IPS DF 6.9 (cell line): ENCODE measurements around the gene LRP1B.

Experiments used
- DNase-seq: peaks from one replicate; pipeline ENCODE4 v3.0.0-alpha.2; 2013; ENCODE audit warnings: low read depth, low spot score
- H3K27ac ChIP-seq: one replicate; pipeline ENCODE4 v1.5.1; 2013; ENCODE audit warnings: low read length, control low read depth
- H3K27me3 ChIP-seq: 2 replicates; pipeline ENCODE4 v1.6.1; 2013; ENCODE audit warnings: mild to moderate bottlenecking, low read length; ENCODE audit not compliant: control insufficient read depth, insufficient read depth
- H3K36me3 ChIP-seq: 2 replicates; pipeline ENCODE4 v1.6.1; 2013; ENCODE audit warnings: low read length; ENCODE audit not compliant: control insufficient read depth, insufficient read depth
- H3K4me1 ChIP-seq: 2 replicates; pipeline ENCODE4 v1.6.1; 2013; ENCODE audit warnings: low read length; ENCODE audit not compliant: control insufficient read depth, insufficient read depth
- H3K4me3 ChIP-seq: 2 replicates; pipeline ENCODE4 v1.5.1; 2013; ENCODE audit warnings: mild to moderate bottlenecking, low read length
- H3K9me3 ChIP-seq: 2 replicates; pipeline ENCODE4 v1.6.1; 2013; ENCODE audit warnings: low read length, inconsistent platforms; ENCODE audit not compliant: control insufficient read depth, insufficient read depth
- WGBS: extraction: QIAGEN DNeasy Blood & Tissue Kit; methylation state at CpG from one replicate; pipeline ENCODE4 v1.1.7; 2013; ENCODE audit warnings: mixed read lengths, missing lambda C conversion rate; ENCODE audit not compliant: insufficient read length, insufficient coverage; 5-methylcytosine and 5-hydroxymethylcytosine counted together

Gene LRP1B

DNA sequence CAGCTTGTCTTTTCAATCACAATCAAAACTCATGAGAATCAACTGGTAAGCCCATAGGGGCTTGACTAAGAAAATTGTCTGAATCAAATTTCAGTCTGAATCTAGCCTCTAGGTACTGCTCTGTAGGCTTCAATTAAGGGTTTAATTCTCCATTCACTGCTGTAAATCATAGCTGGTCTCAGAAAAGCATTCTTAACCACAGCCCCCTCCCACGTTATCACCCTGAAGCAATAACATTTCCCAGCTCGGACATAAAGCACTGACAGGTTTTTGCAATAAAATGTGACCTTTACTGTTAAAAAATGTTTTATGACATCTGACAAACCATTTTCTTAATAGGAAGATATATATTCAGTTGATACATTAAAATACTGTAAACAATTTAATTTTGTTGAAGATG is 55.0 kb downstream of the LRP1B start:
- no peak overlapping the region for H3K4me3 ChIP-seq
- H3K4me1 ChIP-seq = no peaks in the 10 kb centered on the region
- no CpG with 5 or more reads among the region's 2 CpGs for WGBS
- H3K9me3 ChIP-seq = no peaks in the 10 kb centered on the region
- DNase-seq = no peak
- H3K27ac ChIP-seq = no peak overlapping the region
- H3K36me3 ChIP-seq = no peaks in the 10 kb centered on the region
- no peaks in the 10 kb centered on the region for H3K27me3 ChIP-seq

DNA sequence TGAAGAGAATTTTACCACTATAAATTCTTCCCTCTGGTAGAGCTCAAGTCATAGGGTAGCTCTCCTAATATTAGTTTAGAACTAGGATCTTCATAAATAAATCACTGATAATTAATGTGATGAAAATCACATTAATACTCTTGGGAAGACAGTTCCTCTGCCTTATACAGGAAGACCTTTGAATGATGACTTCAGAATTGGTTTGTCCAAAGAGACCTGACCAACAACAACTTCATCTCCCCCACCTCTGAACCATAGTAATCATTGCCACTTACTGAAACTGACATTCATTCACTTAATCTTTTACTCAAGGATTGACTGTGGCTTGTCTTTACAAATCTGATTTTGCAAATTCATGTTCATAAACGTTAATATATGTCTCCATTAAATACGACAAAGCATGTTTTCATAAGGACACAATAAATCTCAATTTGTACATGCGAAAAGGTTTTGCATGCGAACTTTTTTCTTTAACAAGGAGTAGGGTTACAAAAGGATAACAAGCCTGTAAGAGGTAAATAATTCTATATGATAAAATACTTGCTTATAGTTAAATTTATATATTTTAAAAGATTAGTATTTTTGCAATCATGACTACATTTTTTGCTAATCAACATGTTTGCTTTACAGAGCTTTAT is 61.4 kb downstream of the LRP1B start:
- Histone ChIP-seq H3K27ac (no peak overlapping the region), H3K27me3 (no peaks in the 10 kb centered on the region), H3K9me3 (no peaks in the 10 kb centered on the region), H3K36me3 (no peaks in the 10 kb centered on the region), H3K4me1 (no peaks in the 10 kb centered on the region), H3K4me3 (no peak overlapping the region)
- no CpG with 5 or more reads among the region's 4 CpGs for WGBS
- no peak for DNase-seq

DNA sequence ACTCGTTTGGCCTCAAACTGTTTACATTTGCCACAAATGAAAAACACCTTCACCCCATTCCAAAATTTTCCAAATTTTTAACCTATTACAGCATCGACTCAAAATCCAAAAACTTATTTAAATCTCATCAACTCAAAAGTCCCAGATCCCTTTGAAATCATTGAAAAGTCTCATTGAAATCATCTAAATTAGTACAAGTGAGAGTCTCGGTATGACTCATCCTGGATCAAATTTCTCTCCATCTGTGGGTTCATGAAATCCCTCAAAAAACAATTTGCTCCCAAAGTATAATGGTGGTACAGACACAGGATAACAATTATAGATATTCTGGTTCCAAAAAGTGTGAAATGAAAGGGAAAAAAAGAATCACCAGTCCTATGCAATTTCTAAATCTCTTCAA is 65.1 kb downstream of the LRP1B start:
- Histone ChIP-seq H3K27me3 (no peaks in the 10 kb centered on the region), H3K4me3 (no peak overlapping the region), H3K4me1 (no peaks in the 10 kb centered on the region), H3K36me3 (no peaks in the 10 kb centered on the region), H3K27ac (no peak overlapping the region), H3K9me3 (no peaks in the 10 kb centered on the region)
- 100% methylated on average over 1 of the region's 3 CpGs for WGBS
- DNase-seq = no peak

DNA sequence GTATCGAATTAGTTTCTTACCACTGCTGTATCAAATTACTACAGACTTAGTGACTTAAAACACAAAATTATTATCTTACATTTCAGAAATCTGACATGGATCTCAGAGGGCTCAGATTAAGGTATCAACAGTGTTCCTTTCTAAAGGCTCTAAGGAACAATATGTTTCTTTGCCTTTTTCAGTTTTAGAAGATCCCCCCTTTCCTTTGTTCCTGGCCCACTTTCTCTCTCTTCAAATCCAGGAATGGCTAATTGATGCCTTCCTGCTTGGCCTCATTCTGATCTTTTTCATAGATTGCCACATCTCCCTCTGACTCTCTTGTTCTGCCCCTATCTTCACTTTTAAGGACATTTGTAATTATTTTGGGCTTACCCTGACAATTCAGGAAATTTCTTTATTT is 65.7 kb downstream of the LRP1B start:
- no CpG with 5 or more reads among the region's 1 CpG for WGBS

DNA sequence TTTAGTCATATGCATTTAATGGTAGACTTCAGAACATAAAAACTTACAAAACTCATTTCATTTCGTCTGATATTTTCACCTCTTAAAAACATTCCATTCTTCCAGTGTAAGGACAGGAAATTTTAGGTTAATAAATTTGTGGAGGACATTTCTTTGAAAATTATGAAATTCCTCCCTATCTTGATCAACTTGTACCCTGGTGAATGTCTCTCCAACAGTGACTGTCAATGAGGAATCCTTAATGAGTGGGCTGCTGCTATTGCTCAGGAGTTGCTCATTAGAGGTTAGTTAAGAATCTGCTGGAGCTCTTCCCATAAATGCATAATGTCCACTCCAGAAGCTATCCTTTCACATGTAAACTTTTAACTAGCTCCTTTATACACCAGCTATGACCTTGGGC is 69.1 kb downstream of the LRP1B start:
- Histone ChIP-seq H3K4me1 (no peaks in the 10 kb centered on the region), H3K9me3 (no peaks in the 10 kb centered on the region), H3K27me3 (no peaks in the 10 kb centered on the region), H3K27ac (no peak overlapping the region), H3K36me3 (no peaks in the 10 kb centered on the region), H3K4me3 (no peak overlapping the region)
- no CpG with 5 or more reads among the region's 1 CpG for WGBS
- no peak for DNase-seq

More for the DNA sequence above, 65.7 kb downstream of the LRP1B start:
- Histone ChIP-seq H3K27ac (no peak overlapping the region), H3K4me1 (no peaks in the 10 kb centered on the region), H3K9me3 (no peaks in the 10 kb centered on the region), H3K4me3 (no peak overlapping the region), H3K27me3 (no peaks in the 10 kb centered on the region), H3K36me3 (no peaks in the 10 kb centered on the region)
- no peak for DNase-seq

DNA sequence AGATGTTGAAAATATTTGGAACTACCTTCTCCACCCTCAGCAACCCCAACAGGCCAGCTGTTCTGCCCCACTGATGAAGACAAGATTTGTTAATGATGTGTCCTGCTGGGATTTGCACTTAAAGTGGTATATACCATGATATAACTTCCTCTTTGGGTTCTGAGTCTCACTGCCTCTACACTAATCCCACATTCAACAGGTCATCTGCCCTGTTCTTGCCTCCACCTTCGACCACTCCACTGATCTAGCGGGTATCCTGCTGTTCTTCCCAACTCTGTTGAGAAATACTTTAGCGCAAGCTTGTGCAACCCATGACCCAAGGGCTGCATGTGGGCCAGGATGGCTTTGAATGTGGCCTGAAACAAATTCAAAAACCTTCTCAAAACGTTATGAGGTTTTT is 72.7 kb downstream of the LRP1B start:
- H3K9me3 ChIP-seq = no peaks in the 10 kb centered on the region
- DNase-seq = no peak
- no peak overlapping the region for H3K4me3 ChIP-seq
- no peaks in the 10 kb centered on the region for H3K4me1 ChIP-seq
- H3K36me3 ChIP-seq = no peaks in the 10 kb centered on the region
- H3K27ac ChIP-seq = no peak overlapping the region
- H3K27me3 ChIP-seq = no peaks in the 10 kb centered on the region
- no CpG with 5 or more reads among the region's 4 CpGs for WGBS

DNA sequence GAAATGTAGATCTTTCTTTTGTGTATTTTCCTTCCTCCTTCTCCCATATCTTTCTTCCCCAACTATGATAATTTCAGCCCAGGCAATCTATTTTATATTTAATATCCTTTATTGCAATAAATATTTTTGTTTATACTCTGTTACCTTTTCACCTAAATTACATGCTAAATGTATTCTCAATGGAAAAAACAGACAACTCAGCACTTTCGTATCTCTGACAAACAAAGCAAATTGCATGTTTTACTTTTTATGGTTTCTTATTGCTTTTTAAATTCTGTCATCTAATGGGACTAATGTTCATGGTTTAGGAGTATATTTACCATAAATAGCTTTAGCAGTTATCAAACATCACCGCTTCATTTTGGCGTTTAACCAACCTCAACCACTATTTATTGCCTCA is 74.0 kb downstream of the LRP1B start:
- WGBS = no CpG with 5 or more reads among the region's 3 CpGs
- Histone ChIP-seq H3K27ac (no peak overlapping the region), H3K4me1 (no peaks in the 10 kb centered on the region), H3K4me3 (no peak overlapping the region), H3K36me3 (no peaks in the 10 kb centered on the region), H3K9me3 (no peaks in the 10 kb centered on the region), H3K27me3 (no peaks in the 10 kb centered on the region)
- no peak for DNase-seq

DNA sequence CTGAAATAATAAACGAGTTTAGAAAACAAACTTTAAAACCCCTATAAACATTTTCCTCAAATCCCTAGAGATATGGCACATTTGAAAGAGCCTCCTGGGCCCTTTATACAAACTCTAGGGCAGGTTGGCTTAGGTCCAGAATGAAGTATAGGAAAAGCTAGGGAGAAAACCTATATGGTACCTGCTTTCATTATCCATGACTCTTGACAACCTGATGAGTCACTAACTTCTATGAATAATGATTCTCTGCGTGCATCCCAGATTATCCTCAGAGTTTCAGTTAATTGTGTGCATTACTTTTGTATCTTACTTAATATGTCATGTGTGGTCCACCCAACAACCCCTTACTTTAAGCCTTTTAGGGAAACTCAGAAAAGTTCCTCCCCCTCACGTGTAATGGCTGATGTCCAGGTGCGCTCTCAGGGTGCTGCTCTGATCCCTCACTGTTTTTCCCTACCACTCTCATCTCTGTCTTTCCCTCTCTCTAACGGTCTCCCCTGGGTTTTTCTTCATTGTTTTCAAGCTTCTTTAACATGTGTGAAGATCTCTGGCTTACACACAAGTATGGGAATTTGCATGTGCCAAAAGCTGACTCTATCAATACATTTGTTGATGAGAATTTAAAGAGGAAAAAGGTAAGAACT is 78.5 kb downstream of the LRP1B start:
- H3K36me3 ChIP-seq = no peaks in the 10 kb centered on the region
- no peak overlapping the region for H3K27ac ChIP-seq
- WGBS = 100% methylated on average over 1 of the region's 5 CpGs
- no peak overlapping the region for H3K4me3 ChIP-seq
- no peaks in the 10 kb centered on the region for H3K27me3 ChIP-seq
- DNase-seq = no peak
- no peaks in the 10 kb centered on the region for H3K9me3 ChIP-seq
- H3K4me1 ChIP-seq = no peaks in the 10 kb centered on the region

DNA sequence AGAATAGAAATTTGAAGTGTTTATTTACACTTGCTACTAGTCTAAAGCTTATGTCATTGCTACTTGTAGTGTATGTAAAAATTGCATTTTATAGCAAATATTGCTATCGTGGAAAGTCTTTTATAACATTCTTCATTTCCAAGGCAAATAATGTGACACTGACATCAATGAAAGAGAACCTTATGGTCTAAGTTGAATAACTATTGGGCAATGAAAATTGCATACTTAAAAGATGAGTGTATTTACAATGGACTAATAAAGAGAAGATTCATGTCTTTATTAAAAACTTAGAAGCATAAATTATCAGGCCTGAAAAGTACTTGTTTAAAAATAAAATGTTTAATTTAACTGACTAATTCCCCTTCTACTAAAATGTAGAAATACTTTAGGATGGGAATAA is 82.2 kb downstream of the LRP1B start:
- Histone ChIP-seq H3K27me3 (no peaks in the 10 kb centered on the region), H3K4me1 (no peaks in the 10 kb centered on the region), H3K36me3 (no peaks in the 10 kb centered on the region), H3K9me3 (no peaks in the 10 kb centered on the region), H3K4me3 (no peak overlapping the region), H3K27ac (no peak overlapping the region)
- no CpG with 5 or more reads among the region's 1 CpG for WGBS
- no peak for DNase-seq

DNA sequence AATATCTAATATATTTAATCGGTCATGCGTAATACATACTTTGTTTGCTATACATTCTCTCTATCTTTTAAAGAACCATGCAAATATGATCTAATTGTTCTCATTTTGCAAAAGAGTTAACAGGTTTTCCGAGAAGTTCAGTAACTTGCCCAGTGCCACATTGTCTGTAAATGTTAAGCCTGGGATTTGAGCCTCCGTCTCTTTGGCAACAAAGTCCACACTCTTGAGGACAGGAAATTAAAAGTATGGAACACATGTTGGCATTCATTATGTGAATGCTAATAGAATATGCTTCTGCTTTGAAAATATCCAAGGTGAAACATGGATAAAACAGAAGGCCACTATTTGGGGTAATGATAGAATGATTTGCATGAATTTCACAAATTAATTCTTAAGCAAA is 85.2 kb downstream of the LRP1B start:
- Histone ChIP-seq H3K27me3 (no peaks in the 10 kb centered on the region), H3K36me3 (no peaks in the 10 kb centered on the region), H3K9me3 (no peaks in the 10 kb centered on the region), H3K4me3 (no peak overlapping the region), H3K27ac (no peak overlapping the region), H3K4me1 (no peaks in the 10 kb centered on the region)
- WGBS = no CpG with 5 or more reads among the region's 4 CpGs
- DNase-seq = no peak

DNA sequence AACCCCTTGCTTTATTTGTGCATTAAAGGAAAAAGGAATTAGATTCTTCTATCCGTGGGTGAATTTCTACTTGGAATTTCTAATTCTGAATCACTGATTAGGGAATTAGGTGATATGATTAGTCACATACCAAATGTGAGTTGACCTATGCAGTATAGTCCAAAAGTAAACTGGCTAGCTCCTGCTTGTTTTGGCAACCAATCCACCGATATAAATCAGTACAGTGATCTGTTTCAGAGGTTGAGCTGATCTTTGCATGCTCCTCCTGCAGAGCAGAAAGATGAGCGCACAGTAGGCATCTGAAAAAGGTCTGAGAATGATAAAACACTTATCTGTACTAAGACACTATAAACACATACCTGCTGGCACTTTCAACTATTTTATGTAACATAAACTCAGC is 86.6 kb downstream of the LRP1B start:
- no peaks in the 10 kb centered on the region for H3K9me3 ChIP-seq
- no peaks in the 10 kb centered on the region for H3K4me1 ChIP-seq
- H3K4me3 ChIP-seq = no peak overlapping the region
- WGBS = no CpG with 5 or more reads among the region's 3 CpGs
- no peaks in the 10 kb centered on the region for H3K27me3 ChIP-seq
- H3K36me3 ChIP-seq = no peaks in the 10 kb centered on the region
- H3K27ac ChIP-seq = no peak overlapping the region
- no peak for DNase-seq
